Measurements from ENCODE around the gene DPYD.

DNA sequence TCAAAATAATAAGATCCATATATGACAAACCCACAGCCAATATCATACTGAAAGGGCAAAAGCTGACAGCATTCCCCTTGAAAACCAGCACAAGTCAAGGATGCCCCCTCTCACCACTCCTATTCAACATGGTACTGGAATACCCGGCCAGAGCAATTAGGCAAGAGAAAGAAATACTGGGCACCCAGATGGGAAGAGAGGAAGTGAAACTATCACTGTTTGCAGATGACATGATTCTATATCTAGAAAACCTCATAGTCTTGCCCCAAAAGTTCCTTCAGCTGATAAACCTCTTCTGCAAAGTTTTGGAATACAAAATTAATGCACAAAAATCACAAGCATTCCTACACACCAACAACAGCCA is 756.6 kb downstream of the DPYD start:
- TF ChIP-seq, protein P1, sequence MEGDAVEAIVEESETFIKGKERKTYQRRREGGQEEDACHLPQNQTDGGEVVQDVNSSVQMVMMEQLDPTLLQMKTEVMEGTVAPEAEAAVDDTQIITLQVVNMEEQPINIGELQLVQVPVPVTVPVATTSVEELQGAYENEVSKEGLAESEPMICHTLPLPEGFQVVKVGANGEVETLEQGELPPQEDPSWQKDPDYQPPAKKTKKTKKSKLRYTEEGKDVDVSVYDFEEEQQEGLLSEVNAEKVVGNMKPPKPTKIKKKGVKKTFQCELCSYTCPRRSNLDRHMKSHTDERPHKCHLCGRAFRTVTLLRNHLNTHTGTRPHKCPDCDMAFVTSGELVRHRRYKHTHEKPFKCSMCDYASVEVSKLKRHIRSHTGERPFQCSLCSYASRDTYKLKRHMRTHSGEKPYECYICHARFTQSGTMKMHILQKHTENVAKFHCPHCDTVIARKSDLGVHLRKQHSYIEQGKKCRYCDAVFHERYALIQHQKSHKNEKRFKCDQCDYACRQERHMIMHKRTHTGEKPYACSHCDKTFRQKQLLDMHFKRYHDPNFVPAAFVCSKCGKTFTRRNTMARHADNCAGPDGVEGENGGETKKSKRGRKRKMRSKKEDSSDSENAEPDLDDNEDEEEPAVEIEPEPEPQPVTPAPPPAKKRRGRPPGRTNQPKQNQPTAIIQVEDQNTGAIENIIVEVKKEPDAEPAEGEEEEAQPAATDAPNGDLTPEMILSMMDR (IDR thresholded peaks at IDR 0.05) = no peak
- no peak for TF ChIP-seq POLR2A (IDR thresholded peaks at IDR 0.05)
- TF ChIP-seq POLR2AphosphoS5 (IDR thresholded peaks at IDR 0.05) = no peak
- TF ChIP-seq EP300 (IDR thresholded peaks at IDR 0.05) = no peak

All from sigmoid colon (tissue), 4 donors.